HepG2 (cell line): Measurements from ENCODE around the gene PNMA8B. TPM values are rescaled to one million over a fixed set of nuclear protein-coding genes. Genes with fewer than 3 reads are reported as not detected.

Experiments
- ARID2 ChIP-seq: sonication (generic); formaldehyde crosslinking; IDR thresholded peaks from 2 replicates; pipeline ENCODE4 v1.8.1; 2022; ENCODE audit warnings: mild to moderate bottlenecking, missing genetic modification reagents, borderline replicate concordance
- RFXANK ChIP-seq: IDR thresholded peaks from 2 replicates; pipeline ENCODE4 v1.6.1; 2016
- ZNF264 ChIP-seq: sonication (generic); formaldehyde crosslinking; IDR thresholded peaks from 2 replicates; pipeline ENCODE4 v1.4.0; 2020; ENCODE audit warnings: missing genetic modification reagents
- ZNF382 ChIP-seq: sonication (generic); formaldehyde crosslinking; IDR thresholded peaks from 2 replicates; pipeline ENCODE4 v1.5.0; 2020; ENCODE audit warnings: missing genetic modification reagents, mild to moderate bottlenecking, borderline replicate concordance
- polyA plus RNA-seq, 8 experiments: library from polyadenylated mRNA; depleted of rRNA in 3 of 8; stranded (reverse) in 7 of 8; unstranded in 1 of 8; fragments of >200 nt; fragmentation: Illumina TruSeq in 4 of 8; extraction: Trizol in 4 of 8; gene quantifications; 2 replicates each; pipeline versions ENCODE4 v1.2.1 to v1.2.3, GENCODE V29; 2011 to 2016; ENCODE audit warnings: low read depth in 4 of 8, missing spikeins in 1 of 8, mixed read lengths in 1 of 8; ENCODE audit not compliant: insufficient read depth in 1 of 8
- total RNA-seq, 5 experiments: library from RNA; depleted of rRNA; stranded (reverse); fragments of >200 nt; fragmentation: Illumina TruSeq; extraction: Trizol; gene quantifications; 2 replicates each; pipeline ENCODE4 v1.2.3, GENCODE V29; 2016; ENCODE audit warnings: low read depth in 1 of 5
- TF ChIP-seq, protein P1 (sequence below), 2 experiments: sonication (generic) in 1 of 2; formaldehyde crosslinking in 1 of 2; IDR thresholded peaks; 2 replicates each; pipeline versions ENCODE4 v1.6.1 to v1.9.0; 2014 to 2022; ENCODE audit warnings: antibody characterized with exemption in 1 of 2, borderline replicate concordance in 1 of 2, inconsistent platforms in 1 of 2, low read depth in 1 of 2, missing genetic modification reagents in 1 of 2

The PNMA8B gene
- total and polyA plus RNA-seq, 2 of the 13 experiments (the other 11 are each of a cell fraction or from before 2014, with no cell fraction given) = not detected

GRCh38 chr19:46441866-46442265 is 53.8 kb downstream of the PNMA8B start (continued):
- TF ChIP-seq, protein P1, sequence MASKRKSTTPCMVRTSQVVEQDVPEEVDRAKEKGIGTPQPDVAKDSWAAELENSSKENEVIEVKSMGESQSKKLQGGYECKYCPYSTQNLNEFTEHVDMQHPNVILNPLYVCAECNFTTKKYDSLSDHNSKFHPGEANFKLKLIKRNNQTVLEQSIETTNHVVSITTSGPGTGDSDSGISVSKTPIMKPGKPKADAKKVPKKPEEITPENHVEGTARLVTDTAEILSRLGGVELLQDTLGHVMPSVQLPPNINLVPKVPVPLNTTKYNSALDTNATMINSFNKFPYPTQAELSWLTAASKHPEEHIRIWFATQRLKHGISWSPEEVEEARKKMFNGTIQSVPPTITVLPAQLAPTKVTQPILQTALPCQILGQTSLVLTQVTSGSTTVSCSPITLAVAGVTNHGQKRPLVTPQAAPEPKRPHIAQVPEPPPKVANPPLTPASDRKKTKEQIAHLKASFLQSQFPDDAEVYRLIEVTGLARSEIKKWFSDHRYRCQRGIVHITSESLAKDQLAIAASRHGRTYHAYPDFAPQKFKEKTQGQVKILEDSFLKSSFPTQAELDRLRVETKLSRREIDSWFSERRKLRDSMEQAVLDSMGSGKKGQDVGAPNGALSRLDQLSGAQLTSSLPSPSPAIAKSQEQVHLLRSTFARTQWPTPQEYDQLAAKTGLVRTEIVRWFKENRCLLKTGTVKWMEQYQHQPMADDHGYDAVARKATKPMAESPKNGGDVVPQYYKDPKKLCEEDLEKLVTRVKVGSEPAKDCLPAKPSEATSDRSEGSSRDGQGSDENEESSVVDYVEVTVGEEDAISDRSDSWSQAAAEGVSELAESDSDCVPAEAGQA (IDR thresholded peaks at IDR 0.05; ENCODE audit: low read depth) = no peak
- TF ChIP-seq, protein P1 (CRISPR knock-in tag; IDR thresholded peaks at IDR 0.05; ENCODE audit: borderline replicate concordance) = no peak
- TF ChIP-seq ARID2 (CRISPR knock-in tag) = no peak
- no peak for TF ChIP-seq RFXANK (CRISPR knock-in tag)
- TF ChIP-seq ZNF264 (CRISPR knock-in tag) = no peak
- TF ChIP-seq ZNF382 = no peak

Other genes with a start within 250 kb of the PNMA8B start
- gene HIF3A, start 198.8 kb downstream of the PNMA8B start, total RNA-seq (2016; rRNA removed; fragmentation: Illumina TruSeq; extraction: Trizol) = 0.09 TPM in 1 of 2 replicates, not detected in the other
- 0.22 and 0.38 TPM in 2 replicates for gene HIF3A, start 198.8 kb downstream of the PNMA8B start, polyA plus RNA-seq (2011; rRNA removed)
- gene PPP5C, start 148.8 kb downstream of the PNMA8B start, total RNA-seq (2016; rRNA removed; fragmentation: Illumina TruSeq; extraction: Trizol) = 38.2 and 41.6 TPM in 2 replicates
- gene PPP5C, start 148.8 kb downstream of the PNMA8B start, polyA plus RNA-seq (2011; rRNA removed) = 67.9 and 68.5 TPM in 2 replicates
- 0.04 TPM in 1 of 2 replicates, not detected in the other for gene CCDC8, start 82.3 kb downstream of the PNMA8B start, total RNA-seq (2016; rRNA removed; fragmentation: Illumina TruSeq; extraction: Trizol)
- not detected in 2 replicates for gene CCDC8, start 82.3 kb downstream of the PNMA8B start, polyA plus RNA-seq (2011; rRNA removed)
- not detected in 2 replicates for gene PNMA8C, start 66.9 kb downstream of the PNMA8B start, total RNA-seq (2016; rRNA removed; fragmentation: Illumina TruSeq; extraction: Trizol)
- gene PNMA8C, start 66.9 kb downstream of the PNMA8B start, polyA plus RNA-seq (2011; rRNA removed) = not detected in 2 replicates
- gene PNMA8A, start 24.3 kb downstream of the PNMA8B start, total RNA-seq (2016; rRNA removed; fragmentation: Illumina TruSeq; extraction: Trizol) = 0.44 and 0.51 TPM in 2 replicates
- 0.13 TPM in 2 replicates for gene PNMA8A, start 24.3 kb downstream of the PNMA8B start, polyA plus RNA-seq (2011; rRNA removed)
- gene CALM3, start 105.5 kb upstream of the PNMA8B start, total RNA-seq (2016; rRNA removed; fragmentation: Illumina TruSeq; extraction: Trizol) = 258 and 314 TPM in 2 replicates
- gene CALM3, start 105.5 kb upstream of the PNMA8B start, polyA plus RNA-seq (2011; rRNA removed) = 232 and 239 TPM in 2 replicates
- not detected in 2 replicates for gene PTGIR, start 129.2 kb upstream of the PNMA8B start, total RNA-seq (2016; rRNA removed; fragmentation: Illumina TruSeq; extraction: Trizol)
- gene PTGIR, start 129.2 kb upstream of the PNMA8B start, polyA plus RNA-seq (2011; rRNA removed) = not detected in 2 replicates
- gene GNG8, start 140.3 kb upstream of the PNMA8B start, total RNA-seq (2016; rRNA removed; fragmentation: Illumina TruSeq; extraction: Trizol) = not detected in 2 replicates
- gene GNG8, start 140.3 kb upstream of the PNMA8B start, polyA plus RNA-seq (2011; rRNA removed) = not detected in 2 replicates
- 0.04 TPM in 1 of 2 replicates, not detected in the other for gene DACT3, start 165.3 kb upstream of the PNMA8B start, total RNA-seq (2016; rRNA removed; fragmentation: Illumina TruSeq; extraction: Trizol)
- gene DACT3, start 165.3 kb upstream of the PNMA8B start, polyA plus RNA-seq (2011; rRNA removed) = 0.04 TPM in 1 of 2 replicates, not detected in the other
- gene PRKD2, start 221.2 kb upstream of the PNMA8B start, total RNA-seq (2016; rRNA removed; fragmentation: Illumina TruSeq; extraction: Trizol) = 6.7 and 13.2 TPM in 2 replicates
- gene PRKD2, start 221.2 kb upstream of the PNMA8B start, polyA plus RNA-seq (2011; rRNA removed) = 7.3 and 9.2 TPM in 2 replicates